ENCODE data around the gene CLPTM1. TPM values are rescaled to one million over a fixed set of nuclear protein-coding genes. Genes with fewer than 3 reads are reported as not detected.

CLPTM1 gene
- total and polyA plus RNA-seq, 2 donors (not counting 3 experiments of a cell fraction or from before 2014, with no cell fraction given), result 108 to 176 TPM

GRCh38 chr19:44948763-44949374 lies 6.3 kb upstream of the CLPTM1 start:
- CTCF ChIA-PET, result interaction anchor here (1.2 to 1.4 kb wide), 2 partner anchors 46 to 378 kb away, joined by 3 to 5 read pairs; no protein-coding TSS in a partner anchor
- no peak for FAIRE-seq
- POLR2A ChIA-PET, result no interaction called here
- no peaks in the 10 kb centered on the region for H3K36me3 ChIP-seq (ENCODE audit: control insufficient read depth in 2 of 2, extremely low read depth in 1 of 2, insufficient read depth in 2 of 2, low read length in 2 of 2)
- no peaks in the 10 kb centered on the region for H3K27me3 ChIP-seq (ENCODE audit: control insufficient read depth in 2 of 2, insufficient read depth in 2 of 2, low read length in 2 of 2)
- TF ChIP-seq CTCF (IDR thresholded peaks at IDR 0.05; ENCODE audit: extremely low read depth in 1 of 2, insufficient read depth in 1 of 2, low read depth in 1 of 2, low read length in 2 of 2) (no peak), EZH2 (IDR thresholded peaks at IDR 0.05; ENCODE audit: borderline replicate concordance, low read depth, low read length, severe bottlenecking) (no peak), POLR2A (IDR thresholded peaks at IDR 0.05; ENCODE audit: low read depth, low read length) (no peak), POLR2AphosphoS5 (IDR thresholded peaks at IDR 0.05; ENCODE audit: insufficient read depth, low read depth, low read length) (no peak), MYC (IDR thresholded peaks at IDR 0.05; ENCODE audit: low read depth, low read length) (no peak), FOS (IDR thresholded peaks at IDR 0.05; ENCODE audit: borderline replicate concordance, insufficient read depth, low read length) (no peak), GATA2 (IDR thresholded peaks at IDR 0.05; ENCODE audit: insufficient read depth, insufficient read length, low read depth, low read length) (no peak), JUN (IDR thresholded peaks at IDR 0.05; ENCODE audit: borderline replicate concordance, insufficient read depth, insufficient read length, low read depth) (no peak)
- TF ChIP-seq, protein P1, sequence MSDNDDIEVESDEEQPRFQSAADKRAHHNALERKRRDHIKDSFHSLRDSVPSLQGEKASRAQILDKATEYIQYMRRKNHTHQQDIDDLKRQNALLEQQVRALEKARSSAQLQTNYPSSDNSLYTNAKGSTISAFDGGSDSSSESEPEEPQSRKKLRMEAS (IDR thresholded peaks at IDR 0.05; ENCODE audit: insufficient read depth, insufficient read length), result no peak
- H3K79me2 ChIP-seq (ENCODE audit: control insufficient read depth, insufficient read depth, low read length), result no peaks in the 10 kb centered on the region
- H4K20me1 ChIP-seq (replicated peaks; ENCODE audit: control insufficient read depth, extremely low read depth, insufficient read depth, low read length), result no peaks in the 10 kb centered on the region
- no peak overlapping the region for H3K4me2 ChIP-seq (ENCODE audit: insufficient read depth, low read length)
- DNase-seq (ENCODE audit: low read depth, low spot score), result no peak
- no peak overlapping the region for H3K27ac ChIP-seq (ENCODE audit: insufficient read depth, low read depth, low read length)
- intact Hi-C loops (cut with micrococcal nuclease) (no loop called here), dilution Hi-C loops (cut with MboI; ENCODE audit: extremely low pct_ligation_motif_present, low sequenced_read_pairs) (no loop called here)
- H3K9me1 ChIP-seq (replicated peaks; ENCODE audit: control insufficient read depth, extremely low read depth, insufficient read depth, low read length), result no peaks in the 10 kb centered on the region
- H3K9ac ChIP-seq (replicated peaks; ENCODE audit: extremely low read depth, insufficient read depth, low read length), result no peak overlapping the region
- H3K4me3 ChIP-seq (replicated peaks in 1 of 3; ENCODE audit: insufficient read depth in 1 of 3, low read depth in 1 of 3, low read length in 3 of 3), result no peak overlapping the region
- BruUV-seq (replicated peaks), result no TSS peak
- H2AFZ ChIP-seq (ENCODE audit: low read depth, low read length), result no peak overlapping the region
- no peaks in the 10 kb centered on the region for H3K9me3 ChIP-seq (replicated peaks; ENCODE audit: control insufficient read depth, insufficient read depth, low read length)
- no peaks in the 10 kb centered on the region for H3K4me1 ChIP-seq (ENCODE audit: control insufficient read depth, extremely low read depth, insufficient read depth, low read length)

Data from endothelial cell of umbilical vein (primary cell).